K562 (cell line): ENCODE results near the gene NOS2. TPM values are rescaled to one million over a fixed set of nuclear protein-coding genes. Genes with fewer than 3 reads are reported as not detected.

ENCODE experiments used
- ATAC-seq: fragments of 200-7000 bp; cut with Tn5 transposase; 3 replicates; pipeline ENCODE4 v1.9.1; 2020; ENCODE audit warnings: moderate library complexity
- BruUV-seq: library from RNA; stranded (reverse); fragments of 400-500 nt; replicated peaks from 2 replicates; lab custom pipeline; 2021; lab: Mats Ljungman, UMichigan
- CTCF ChIA-PET: fragments of 300-600 bp; formaldehyde crosslinking; extraction: SDS; loops from one replicate; lab custom pipeline; 2021; ENCODE audit warnings: low intra/inter-chr PET ratio; lab: Yijun Ruan, JAX
- POLR2A ChIA-PET: fragments of 300-600, 350-650 bp; sonication (Branson Sonifier 250); formaldehyde crosslinking; extraction: SDS; loops from one replicate; lab custom pipeline; 2021; ENCODE audit warnings: antibody characterized with exemption, inconsistent platforms; lab: Yijun Ruan, JAX
- DNase-seq, 4 experiments: peaks; one replicate each; pipeline versions ENCODE4 v3.0.0 to v3.0.0-alpha.2; 2011 to 2018; ENCODE audit warnings: low spot score in 3 of 4, mixed read lengths in 3 of 4; ENCODE audit errors: extremely low read depth in 1 of 4
- FAIRE-seq: peaks from 2 replicates; lab custom pipeline; 2011; peaks lifted over from hg19 to GRCh38; lab: Jason Lieb, UNC
- H2AFZ ChIP-seq: 2 replicates; pipeline ENCODE4 v1.6.0; 2011; ENCODE audit warnings: low read depth, low read length, control low read depth, inconsistent platforms
- H3K27ac ChIP-seq: fragments of 200-600 bp; 3 replicates; pipeline ENCODE4 v1.8.0; 2011; ENCODE audit warnings: low read depth, mild to moderate bottlenecking, control low read depth, inconsistent platforms, low read length, moderate library complexity, mixed read lengths; ENCODE audit errors: extremely low read depth
- H3K27me3 ChIP-seq, 2 experiments: fragments of 300-600 bp in 1 of 2; 2 replicates in 1 of 2; 3 replicates in 1 of 2; pipeline versions ENCODE4 v1.6.0 to v1.8.0; 2011; ENCODE audit warnings: inconsistent platforms in 2 of 2, low read length in 2 of 2, mild to moderate bottlenecking in 1 of 2, mixed read lengths in 1 of 2, moderate library complexity in 1 of 2; ENCODE audit not compliant: control insufficient read depth in 2 of 2, insufficient read depth in 2 of 2
- H3K36me3 ChIP-seq: fragments of 300-600 bp; 3 replicates; pipeline ENCODE4 v1.8.0; 2011; ENCODE audit warnings: mild to moderate bottlenecking, low read length, inconsistent platforms; ENCODE audit not compliant: control insufficient read depth, insufficient read depth
- H3K4me1 ChIP-seq, 2 experiments: fragments of 200-600 bp in 1 of 2; replicated peaks in 1 of 2; 2 replicates in 1 of 2; 3 replicates in 1 of 2; pipeline versions ENCODE4 v1.5.1 to v1.8.0; 2011; ENCODE audit warnings: inconsistent platforms in 2 of 2, low read length in 2 of 2, mild to moderate bottlenecking in 1 of 2, mixed read lengths in 1 of 2, moderate library complexity in 1 of 2; ENCODE audit not compliant: control insufficient read depth in 2 of 2, insufficient read depth in 2 of 2
- H3K4me2 ChIP-seq: 2 replicates; pipeline ENCODE4 v1.6.1; 2011; ENCODE audit warnings: low read length, control low read depth, inconsistent platforms, mixed read lengths; ENCODE audit not compliant: insufficient read depth
- H3K4me3 ChIP-seq: fragments of 200-600 bp; sonication (generic), shearing (Covaris generic); 2 replicates; pipeline ENCODE4 v1.5.1; 2016; ENCODE audit warnings: control low read depth, inconsistent platforms
- H3K79me2 ChIP-seq: fragments of 200-600 bp; 3 replicates; pipeline ENCODE4 v1.8.0; 2011; ENCODE audit warnings: low read length, inconsistent platforms; ENCODE audit not compliant: control insufficient read depth, insufficient read depth
- H3K9ac ChIP-seq, 2 experiments: 2 replicates each; pipeline versions ENCODE4 v1.6.0 to v1.6.1; 2011; ENCODE audit warnings: low read depth in 2 of 2, low read length in 2 of 2, control low read depth in 1 of 2, inconsistent platforms in 1 of 2, mild to moderate bottlenecking in 1 of 2, mixed read lengths in 1 of 2; ENCODE audit not compliant: insufficient read depth in 1 of 2
- H3K9me1 ChIP-seq: one replicate; pipeline ENCODE4 v1.6.0; 2011; ENCODE audit warnings: inconsistent platforms, mild to moderate bottlenecking, low read length, moderate library complexity; ENCODE audit not compliant: control insufficient read depth, insufficient read depth
- H3K9me3 ChIP-seq: replicated peaks from 2 replicates; pipeline ENCODE4 v1.5.1; 2011; ENCODE audit warnings: low read depth, low read length, inconsistent platforms; ENCODE audit not compliant: control insufficient read depth, insufficient read depth
- H4K20me1 ChIP-seq: replicated peaks from 2 replicates; pipeline ENCODE4 v1.6.1; 2011; ENCODE audit warnings: low read length, inconsistent platforms, mixed read lengths; ENCODE audit not compliant: control insufficient read depth, insufficient read depth
- CTCF ChIP-seq, 3 experiments: IDR thresholded peaks in 2 of 3; conservative IDR thresholded peaks in 1 of 3; 2 replicates each; pipeline ENCODE4 v1.5.1; 2011 to 2012; ENCODE audit warnings: low read length in 3 of 3, mild to moderate bottlenecking in 3 of 3, control low read depth in 2 of 3, improper control_type of control experiment in 1 of 3, inconsistent platforms in 1 of 3, low read depth in 1 of 3, mixed read lengths in 1 of 3, moderate library complexity in 1 of 3; ENCODE audit not compliant: insufficient read depth in 2 of 3
- E2F6 ChIP-seq, 2 experiments: IDR thresholded peaks; 2 replicates each; pipeline ENCODE4 v1.6.1; 2011; ENCODE audit warnings: borderline replicate concordance in 1 of 2, control low read depth in 1 of 2, low read depth in 1 of 2, low read length in 1 of 2, mild to moderate bottlenecking in 1 of 2, mixed read lengths in 1 of 2, moderate library complexity in 1 of 2; ENCODE audit not compliant: insufficient read depth in 1 of 2, insufficient read length in 1 of 2, poor library complexity in 1 of 2, severe bottlenecking in 1 of 2; ENCODE audit errors: extremely low read depth in 1 of 2
- FOSL1 ChIP-seq: fragments of 200-800 bp; sonication (Bioruptor generic); conservative IDR thresholded peaks from 2 replicates; pipeline ENCODE4 v1.6.1; 2016; ENCODE audit warnings: missing genetic modification characterization, missing compliant biosample characterization
- FOXA3 ChIP-seq, 2 experiments: fragments of 450-650 bp in 1 of 2; sonication (generic) in 1 of 2; formaldehyde crosslinking; IDR thresholded peaks in 1 of 2; conservative IDR thresholded peaks in 1 of 2; 2 replicates each; pipeline versions ENCODE4 v1.4.0 to v1.8.0; 2020 to 2022; ENCODE audit warnings: mild to moderate bottlenecking in 2 of 2, missing genetic modification reagents in 1 of 2
- MITF ChIP-seq: IDR thresholded peaks from 2 replicates; pipeline ENCODE4 v1.6.1; 2014; ENCODE audit warnings: antibody characterized with exemption
- PKNOX1 ChIP-seq: fragments of 450-650 bp; IDR thresholded peaks from 2 replicates; pipeline ENCODE4 v1.6.1; 2016
- TCF7 ChIP-seq: sonication (generic); IDR thresholded peaks from 2 replicates; pipeline ENCODE4 v1.6.1; 2016; ENCODE audit warnings: antibody characterized with exemption, borderline replicate concordance
- TCF7L2 ChIP-seq: fragments of 150-350 bp; IDR thresholded peaks from 2 replicates; pipeline ENCODE4 v1.6.1; 2016; ENCODE audit warnings: low read depth, mild to moderate bottlenecking, low read length, moderate library complexity
- WGBS: fragments of 100-300 bp; shearing (Covaris generic); methylation state at CpG from one replicate; pipeline ENCODE4 v1.1.6; 2016; ENCODE audit warnings: low coverage, mixed read lengths; ENCODE audit not compliant: insufficient coverage; ENCODE audit errors: missing lambda C conversion rate; 5-methylcytosine and 5-hydroxymethylcytosine counted together
- in situ Hi-C: fragments of 300-500 bp; cut with MboI; formaldehyde crosslinking; loops from 4 replicates; pipeline ENCODE4 v1.15.0; 2018; ENCODE audit warnings: inconsistent platforms, mixed read lengths
- intact Hi-C: fragments of 100-400 bp; cut with micrococcal nuclease; formaldehyde crosslinking; loops from 2 replicates; pipeline ENCODE4 v1.14.2; 2022
- polyA plus RNA-seq, 8 experiments: library from polyadenylated mRNA; depleted of rRNA in 4 of 8; stranded (reverse) in 5 of 8; unstranded in 3 of 8; fragments of >200 nt; fragmentation: Nextera tagmentation in 2 of 8; fragmentation: Illumina TruSeq in 1 of 8; extraction: Ambion mirVana in 2 of 8; extraction: Trizol in 1 of 8; gene quantifications; 2 replicates each; pipeline versions ENCODE4 v1.2.1 to v1.2.3, GENCODE V29; 2011 to 2014; ENCODE audit warnings: inconsistent platforms in 1 of 8, missing spikeins in 1 of 8
- total RNA-seq, 7 experiments: library from RNA; depleted of rRNA in 6 of 7; stranded (reverse); fragments of >200 nt in 6 of 7; fragmentation: Illumina TruSeq in 2 of 7; extraction: Trizol in 2 of 7; gene quantifications; 2 replicates each; pipeline versions ENCODE4 v1.2.1 to v1.2.3, GENCODE V29; 2011 to 2021; ENCODE audit warnings: low replicate concordance in 1 of 7

NOS2 gene
- total and polyA plus RNA-seq, 9 of the 15 experiments (the other 6 are each of a cell fraction or from before 2014, with no cell fraction given): not detected

GRCh38 chr17:27797390-27798091 is 2.8 kb downstream of the NOS2 start:
- H2AFZ ChIP-seq: no peak overlapping the region
- no peaks in the 10 kb centered on the region for H3K9me3 ChIP-seq
- no peak overlapping the region for H3K4me3 ChIP-seq
- H3K9me1 ChIP-seq: no peaks in the 10 kb centered on the region
- H3K9ac ChIP-seq: no peak overlapping the region
- ATAC-seq (peak; percentile 48; the same call in 2 of the 3 replicates), DNase-seq (no peak), FAIRE-seq (no peak)
- in situ Hi-C loops: no loop called here
- no peak overlapping the region for H3K4me2 ChIP-seq
- ChIA-PET CTCF (no interaction called here), POLR2A (no interaction called here)
- no TSS peak for BruUV-seq
- H3K79me2 ChIP-seq: no peaks in the 10 kb centered on the region
- peaks cover 21 to 55% of the 10 kb centered on the region in 2 experiments; a peak in 4 of 5 replicates for H3K27me3 ChIP-seq
- peaks cover 0 to 8% of the 10 kb centered on the region in 2 experiments; a peak in 2 of 5 replicates for H3K4me1 ChIP-seq
- intact Hi-C loops: no loop called here
- TF ChIP-seq E2F6 (IDR thresholded peaks at IDR 0.05; ENCODE audit: borderline replicate concordance in 1 of 2, extremely low read depth in 1 of 2, insufficient read depth in 1 of 2, insufficient read length in 1 of 2, low read depth in 1 of 2, low read length in 1 of 2, poor library complexity in 1 of 2, severe bottlenecking in 1 of 2) (peak in 1 of 2 experiments; percentile 19), TCF7 (peak; percentile 72; the same call in 1 of the 2 replicates), MITF (no peak), TCF7L2 (peak; percentile 79), CTCF (IDR thresholded peaks at IDR 0.05 in 2 of 3, conservative IDR thresholded peaks at IDR 0.05 in 1 of 3; ENCODE audit: insufficient read depth in 2 of 3, low read depth in 1 of 3, low read length in 3 of 3) (peak in 2 of 3 experiments; percentile 12 to 23; a peak in 1 of 6 replicates), PKNOX1 (peak; percentile 58; the same call in 1 of the 2 replicates), FOSL1 (tag) (peak; percentile 20; the same call in 1 of the 2 replicates), FOXA3 (CRISPR knock-in tag; conservative IDR thresholded peaks at IDR 0.05 in 1 of 2, IDR thresholded peaks at IDR 0.05 in 1 of 2) (no peak)
- H3K36me3 ChIP-seq: no peaks in the 10 kb centered on the region
- no peak overlapping the region for H3K27ac ChIP-seq
- WGBS: 4% methylated on average over 9 of the region's 9 CpGs
- peaks cover 5% of the 10 kb centered on the region for H4K20me1 ChIP-seq
